GM12892 (cell line): ENCODE data around the gene UGP2.

Source experiments
- POLR2A ChIP-seq: IDR thresholded peaks from 2 replicates; pipeline ENCODE4 v1.6.1; 2011; ENCODE audit warnings: low read depth, low read length, control low read depth
- POLR2AphosphoS5 ChIP-seq: IDR thresholded peaks from 2 replicates; pipeline ENCODE4 v1.6.1; 2011; ENCODE audit warnings: low read depth, low read length, control low read depth
- TAF1 ChIP-seq: IDR thresholded peaks from 2 replicates; pipeline ENCODE4 v1.6.1; 2011; ENCODE audit warnings: low read depth, mild to moderate bottlenecking, control low read depth, low read length, borderline replicate concordance

- TF ChIP-seq POLR2A (no peak), POLR2AphosphoS5 (no peak), TAF1 (no peak)
Observed at GRCh38 chr2:63846487-63846886, 4.8 kb downstream of the UGP2 start.
